ENCODE measurements around the gene ESAM. TPM values are rescaled to one million over a fixed set of nuclear protein-coding genes. Genes with fewer than 3 reads are reported as not detected.

ESAM gene
- total RNA-seq, 1 experiment from 2014 or later = 10.4 TPM

- no TSS peak for BruUV-seq (replicated peaks)
- no peaks in the 10 kb centered on the region for H3F3A ChIP-seq (ENCODE audit: low read length, unreplicated experiment)
- no peaks in the 10 kb centered on the region for H3K9me2 ChIP-seq (replicated peaks; ENCODE audit: low read length)
- H3K4me1 ChIP-seq (ENCODE audit: insufficient read depth, low read length) = peaks cover 9% of the 10 kb centered on the region
- H3K4me2 ChIP-seq (ENCODE audit: low read length) = peak overlapping the region; percentile 98
- no peaks in the 10 kb centered on the region for H3K36me3 ChIP-seq (ENCODE audit: low read depth, low read length)
- H3K4me3 ChIP-seq (ENCODE audit: low read length) = peak overlapping the region; percentile 72
- ChIA-PET CTCF (no interaction called here), POLR2A (ENCODE audit: unreplicated experiment) (no interaction called here)
- DNase-seq (peak; percentile 52), ATAC-seq (peak; percentile 85)
- H2AFZ ChIP-seq (ENCODE audit: low read length) = peak overlapping the region; percentile 92
- no peak overlapping the region for H3K27ac ChIP-seq (ENCODE audit: low read length)
- H3K9me3 ChIP-seq (ENCODE audit: low read length) = no peaks in the 10 kb centered on the region
- intact Hi-C loops (cut with micrococcal nuclease) = no loop called here
- no peaks in the 10 kb centered on the region for H4K20me1 ChIP-seq (ENCODE audit: low read length)
- H3K79me2 ChIP-seq (ENCODE audit: low read length) = no peaks in the 10 kb centered on the region
- H3K27me3 ChIP-seq (ENCODE audit: low read length) = peaks cover 3% of the 10 kb centered on the region; the same call in 1 of the 2 replicates
- TF ChIP-seq, protein P1, sequence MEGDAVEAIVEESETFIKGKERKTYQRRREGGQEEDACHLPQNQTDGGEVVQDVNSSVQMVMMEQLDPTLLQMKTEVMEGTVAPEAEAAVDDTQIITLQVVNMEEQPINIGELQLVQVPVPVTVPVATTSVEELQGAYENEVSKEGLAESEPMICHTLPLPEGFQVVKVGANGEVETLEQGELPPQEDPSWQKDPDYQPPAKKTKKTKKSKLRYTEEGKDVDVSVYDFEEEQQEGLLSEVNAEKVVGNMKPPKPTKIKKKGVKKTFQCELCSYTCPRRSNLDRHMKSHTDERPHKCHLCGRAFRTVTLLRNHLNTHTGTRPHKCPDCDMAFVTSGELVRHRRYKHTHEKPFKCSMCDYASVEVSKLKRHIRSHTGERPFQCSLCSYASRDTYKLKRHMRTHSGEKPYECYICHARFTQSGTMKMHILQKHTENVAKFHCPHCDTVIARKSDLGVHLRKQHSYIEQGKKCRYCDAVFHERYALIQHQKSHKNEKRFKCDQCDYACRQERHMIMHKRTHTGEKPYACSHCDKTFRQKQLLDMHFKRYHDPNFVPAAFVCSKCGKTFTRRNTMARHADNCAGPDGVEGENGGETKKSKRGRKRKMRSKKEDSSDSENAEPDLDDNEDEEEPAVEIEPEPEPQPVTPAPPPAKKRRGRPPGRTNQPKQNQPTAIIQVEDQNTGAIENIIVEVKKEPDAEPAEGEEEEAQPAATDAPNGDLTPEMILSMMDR (conservative IDR thresholded peaks at IDR 0.05; ENCODE audit: low read depth, low read length) = no peak
- TF ChIP-seq EZH2phosphoT487 (IDR thresholded peaks at IDR 0.05; ENCODE audit: borderline replicate concordance, low read length) (no peak), EZH2 (IDR thresholded peaks at IDR 0.05; ENCODE audit: low read length, unreplicated experiment) (no peak)
- peak overlapping the region; percentile 6; the same call in 1 of the 2 replicates for H3K9ac ChIP-seq (ENCODE audit: low read length)
These were observed 44.1 kb downstream of the ESAM start for GRCh38 chr11:124717786-124718651.

DNA sequence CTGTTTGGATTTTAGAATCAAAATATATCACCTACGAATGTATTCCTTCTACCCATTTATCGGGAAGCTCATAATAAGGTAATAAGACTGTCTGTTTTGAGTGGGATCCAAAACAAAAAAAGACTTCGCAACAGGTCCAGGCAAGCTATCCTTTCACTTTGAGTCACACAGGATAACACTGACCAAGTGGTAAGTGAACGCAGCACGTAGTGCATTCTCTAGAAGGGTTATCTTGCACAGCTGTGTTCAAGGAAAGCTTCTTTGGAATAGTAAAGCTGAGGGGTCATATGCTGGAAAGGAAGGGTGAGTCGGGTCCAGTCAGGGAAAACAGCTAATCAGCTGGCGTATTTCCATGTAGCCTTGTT is 44.7 kb downstream of the ESAM start:
- Histone ChIP-seq H3K4me3 (ENCODE audit: low read length) (peak overlapping the region; percentile 72), H3K9ac (ENCODE audit: low read length) (no peak overlapping the region)
- CTCF ChIA-PET = no interaction called here

More for the DNA sequence above, 44.7 kb downstream of the ESAM start:
- no peaks in the 10 kb centered on the region for H3K79me2 ChIP-seq (ENCODE audit: low read length)
- H3K27ac ChIP-seq (ENCODE audit: low read length) = no peak overlapping the region
- POLR2A ChIA-PET (ENCODE audit: unreplicated experiment) = no interaction called here
- peaks cover 3% of the 10 kb centered on the region; the same call in 1 of the 2 replicates for H3K27me3 ChIP-seq (ENCODE audit: low read length)
- H3K9me3 ChIP-seq (ENCODE audit: low read length) = no peaks in the 10 kb centered on the region
- peak; percentile 19 for ATAC-seq
- peak overlapping the region; percentile 92 for H2AFZ ChIP-seq (ENCODE audit: low read length)
- intact Hi-C loops (cut with micrococcal nuclease) = no loop called here
- TF ChIP-seq EZH2phosphoT487 (IDR thresholded peaks at IDR 0.05; ENCODE audit: borderline replicate concordance, low read length) (no peak), EZH2 (IDR thresholded peaks at IDR 0.05; ENCODE audit: low read length, unreplicated experiment) (no peak)
- TF ChIP-seq, protein P1 (conservative IDR thresholded peaks at IDR 0.05; ENCODE audit: low read depth, low read length) = no peak
- H3K9me2 ChIP-seq (replicated peaks; ENCODE audit: low read length) = no peaks in the 10 kb centered on the region
- H3K4me1 ChIP-seq (ENCODE audit: insufficient read depth, low read length) = peaks cover 9% of the 10 kb centered on the region
- no peaks in the 10 kb centered on the region for H4K20me1 ChIP-seq (ENCODE audit: low read length)
- no TSS peak for BruUV-seq (replicated peaks)
- peak overlapping the region; percentile 98 for H3K4me2 ChIP-seq (ENCODE audit: low read length)
- DNase-seq = peak; percentile 11
- H3F3A ChIP-seq (ENCODE audit: low read length, unreplicated experiment) = no peaks in the 10 kb centered on the region
- H3K36me3 ChIP-seq (ENCODE audit: low read depth, low read length) = no peaks in the 10 kb centered on the region

Measured in PC-3 (cell line).